MCF 10A (cell line): ENCODE results near the gene ROCK2. TPM values are rescaled to one million over a fixed set of nuclear protein-coding genes. Genes with fewer than 3 reads are reported as not detected.

Experiments used
- BruUV-seq: library from RNA; stranded (reverse); fragments of 400-500 nt; replicated peaks from 2 replicates; lab custom pipeline; 2021; lab: Mats Ljungman, UMichigan
- CTCF ChIA-PET: fragments of 300-600 bp; sonication (Branson Sonifier 250); formaldehyde crosslinking; extraction: SDS; loops from one replicate; lab custom pipeline; 2021; ENCODE audit warnings: antibody characterized with exemption, inconsistent platforms; lab: Yijun Ruan, JAX
- POLR2A ChIA-PET: fragments of 300-600, 350-650 bp; sonication (Branson Sonifier 250); formaldehyde crosslinking; extraction: SDS; loops from one replicate; lab custom pipeline; 2020; ENCODE audit warnings: antibody characterized with exemption, inconsistent platforms; lab: Yijun Ruan, JAX
- DNase-seq: peaks from one replicate; pipeline ENCODE4 v3.0.0-alpha.2; 2018; ENCODE audit not compliant: unreplicated experiment
- H3K27ac Mint-ChIP-seq: one replicate; pipeline ENCODE4 v1.8.0; 2022; ENCODE audit warnings: mild to moderate bottlenecking, low read depth, mixed read lengths; ENCODE audit not compliant: unreplicated experiment
- H3K27me3 Mint-ChIP-seq: one replicate; pipeline ENCODE4 v1.8.0; 2022; ENCODE audit warnings: mixed read lengths; ENCODE audit not compliant: insufficient read depth, unreplicated experiment
- H3K36me3 Mint-ChIP-seq: one replicate; pipeline ENCODE4 v1.8.0; 2022; ENCODE audit warnings: mild to moderate bottlenecking, moderate library complexity, mixed read lengths; ENCODE audit not compliant: insufficient read depth, unreplicated experiment
- H3K4me1 Mint-ChIP-seq: one replicate; pipeline ENCODE4 v1.8.0; 2022; ENCODE audit warnings: mixed read lengths; ENCODE audit not compliant: insufficient read depth, unreplicated experiment
- H3K4me3 Mint-ChIP-seq: one replicate; pipeline ENCODE4 v1.8.0; 2022; ENCODE audit warnings: mild to moderate bottlenecking, moderate library complexity, mixed read lengths; ENCODE audit not compliant: unreplicated experiment
- H3K9me3 Mint-ChIP-seq: one replicate; pipeline ENCODE4 v1.8.0; 2022; ENCODE audit warnings: mixed read lengths; ENCODE audit not compliant: unreplicated experiment
- CTCF ChIP-seq: fragments of 200-600 bp; IDR thresholded peaks from one replicate; pipeline ENCODE4 v1.8.0; 2022; ENCODE audit warnings: antibody characterized with exemption, mild to moderate bottlenecking; ENCODE audit not compliant: unreplicated experiment
- intact Hi-C: fragments of 100-400 bp; cut with micrococcal nuclease; formaldehyde crosslinking; loops from 2 replicates; pipeline ENCODE4 v1.14.1; 2022
- total RNA-seq: library from RNA; stranded (reverse); gene quantifications from 2 replicates; pipeline ENCODE4 v1.2.3, GENCODE V29; 2022

Gene ROCK2
- total RNA-seq, 1 experiment from 2014 or later, result 40.7 TPM

DNA sequence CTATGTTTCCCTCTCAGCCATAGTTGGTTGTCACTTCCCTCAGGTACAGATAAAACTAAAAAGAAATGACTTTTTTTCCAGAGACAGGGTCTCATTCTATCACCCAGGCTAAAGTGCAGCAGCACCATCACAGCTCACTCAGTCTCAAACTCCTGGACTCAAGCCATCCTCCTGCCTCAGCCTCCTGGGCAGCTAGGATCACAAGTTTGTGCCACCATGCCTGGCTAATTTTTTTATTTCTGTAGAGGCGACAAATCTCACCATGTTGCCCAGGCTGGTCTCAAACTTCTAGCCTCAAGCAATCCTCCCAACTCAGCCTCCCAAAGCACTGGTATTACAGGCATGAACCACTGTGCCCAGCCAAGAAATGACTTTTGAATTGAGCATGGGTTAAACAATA, 8.2 kb downstream of the ROCK2 start:
- no peaks in the 10 kb centered on the region for H3K9me3 Mint-ChIP-seq
- BruUV-seq, result no TSS peak
- H3K27ac Mint-ChIP-seq, result no peak overlapping the region
- ChIA-PET CTCF (interaction anchor here (0.6 kb wide), 2 partner anchors 9 to 20 kb away, joined by 3 to 4 read pairs; no protein-coding TSS in a partner anchor), POLR2A (interaction anchor here (0.6 to 0.9 kb wide), 2 partner anchors 10 to 156 kb away, joined by 3 read pairs; no protein-coding TSS in a partner anchor)
- TF ChIP-seq CTCF, result no peak
- H3K4me3 Mint-ChIP-seq, result no peak overlapping the region
- H3K4me1 Mint-ChIP-seq, result peaks cover 21% of the 10 kb centered on the region
- no peaks in the 10 kb centered on the region for H3K36me3 Mint-ChIP-seq
- intact Hi-C loops, result no loop called here
- H3K27me3 Mint-ChIP-seq, result no peaks in the 10 kb centered on the region
- DNase-seq, result no peak

GRCh38 chr2:11333427-11334183, 10.8 kb downstream of the ROCK2 start:
- ChIA-PET POLR2A (interaction anchor here (0.6 to 3.0 kb wide), 2 partner anchors 11 to 12 kb away, joined by 3 to 24 read pairs; partner anchors contain the start of gene ROCK2), CTCF (no interaction called here)
- H3K27me3 Mint-ChIP-seq, result no peaks in the 10 kb centered on the region
- no peak overlapping the region for H3K4me3 Mint-ChIP-seq
- no peak overlapping the region for H3K27ac Mint-ChIP-seq
- H3K36me3 Mint-ChIP-seq, result no peaks in the 10 kb centered on the region
- TF ChIP-seq CTCF, result no peak
- H3K9me3 Mint-ChIP-seq, result no peaks in the 10 kb centered on the region
- intact Hi-C loops, result no loop called here
- no peak for DNase-seq
- BruUV-seq, result no TSS peak
- peaks cover 12% of the 10 kb centered on the region for H3K4me1 Mint-ChIP-seq

GRCh38 chr2:11332596-11332995, 11.8 kb downstream of the ROCK2 start:
- no peak for DNase-seq
- Mint-ChIP-seq H3K4me3 (no peak overlapping the region), H3K27ac (no peak overlapping the region), H3K36me3 (no peaks in the 10 kb centered on the region), H3K4me1 (peaks cover 9% of the 10 kb centered on the region), H3K27me3 (no peaks in the 10 kb centered on the region), H3K9me3 (no peaks in the 10 kb centered on the region)
- intact Hi-C loops, result no loop called here
- TF ChIP-seq CTCF, result no peak
- CTCF ChIA-PET, result no interaction called here
- BruUV-seq, result no TSS peak
- POLR2A ChIA-PET, result interaction anchor here (3.0 kb wide), 1 partner anchor 12 kb away, joined by 24 read pairs; the partner anchor contains the start of gene ROCK2

DNA sequence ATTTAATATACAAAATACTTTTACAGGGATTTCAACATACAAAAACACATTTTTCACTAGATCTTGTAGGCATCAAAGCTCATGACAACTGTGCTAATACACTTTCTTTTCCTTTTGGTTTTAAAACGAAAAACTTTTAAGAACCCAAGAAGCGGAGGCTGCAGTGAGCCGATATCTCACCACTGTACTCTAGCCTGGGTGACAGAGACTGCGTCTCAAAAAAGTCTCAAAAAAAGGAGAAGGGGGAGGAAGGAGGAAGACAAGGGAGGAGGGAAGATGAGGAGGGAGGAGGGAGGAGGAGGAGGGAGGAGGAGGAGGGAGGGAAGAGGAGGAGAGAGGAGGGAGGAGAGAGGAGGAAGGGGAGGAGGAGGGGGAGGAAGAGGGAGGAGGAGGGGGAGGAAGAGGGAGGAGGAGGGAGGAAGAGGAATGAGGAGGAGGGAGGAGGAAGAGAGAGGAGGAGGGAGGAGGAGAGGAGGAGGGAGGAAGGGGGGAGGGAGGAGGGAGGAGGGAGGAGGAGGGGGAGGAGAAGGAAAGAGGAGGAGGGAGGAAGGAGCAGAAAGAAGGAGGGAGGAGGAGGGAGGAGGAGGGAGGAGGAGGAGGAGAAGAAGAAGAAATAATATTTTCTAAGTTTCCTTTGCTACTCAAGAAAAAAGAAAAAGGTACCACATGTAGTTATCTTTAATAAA, 13.8 kb downstream of the ROCK2 start:
- no peak overlapping the region for H3K4me3 Mint-ChIP-seq
- no TSS peak for BruUV-seq
- no peak overlapping the region for H3K27ac Mint-ChIP-seq
- intact Hi-C loops, result no loop called here
- POLR2A ChIA-PET, result interaction anchor here (0.8 to 1.6 kb wide), 5 partner anchors 12 to 15 kb away, joined by 3 to 9 read pairs (median 6); partner anchors contain the start of gene ROCK2
- no peak for TF ChIP-seq CTCF
- no peaks in the 10 kb centered on the region for H3K9me3 Mint-ChIP-seq
- no peaks in the 10 kb centered on the region for H3K36me3 Mint-ChIP-seq
- H3K4me1 Mint-ChIP-seq, result peaks cover 9% of the 10 kb centered on the region
- H3K27me3 Mint-ChIP-seq, result no peaks in the 10 kb centered on the region
- CTCF ChIA-PET, result no interaction called here
- no peak for DNase-seq
